NCI-H774 (cell line): ENCODE measurements around the gene PTPRH.

Experiments used
- DNase-seq: peaks from one replicate; lab custom pipeline; 2025; lab: John Stamatoyannopoulos, UW

Gene PTPRH

GRCh38 chr19:55244004-55244680 is 34.8 kb upstream of the PTPRH start:
- DNase-seq, result no peak

GRCh38 chr19:55242517-55242916 is 33.2 kb upstream of the PTPRH start:
- DNase-seq, result no peak

GRCh38 chr19:55241935-55242464 is 32.7 kb upstream of the PTPRH start:
- DNase-seq, result no peak

GRCh38 chr19:55241143-55241934 is 32.0 kb upstream of the PTPRH start:
- DNase-seq, result no peak

- DNase-seq, result no peak
Measured at GRCh38 chr19:55240713-55241020, 31.4 kb upstream of the PTPRH start.

GRCh38 chr19:55239004-55239403 is 29.7 kb upstream of the PTPRH start:
- no peak for DNase-seq

- no peak for DNase-seq
Measured at GRCh38 chr19:55238030-55238429, 28.7 kb upstream of the PTPRH start.

GRCh38 chr19:55232986-55233385 is 23.7 kb upstream of the PTPRH start:
- DNase-seq, result no peak

- no peak for DNase-seq
Measured at GRCh38 chr19:55232286-55232602, 22.9 kb upstream of the PTPRH start.

GRCh38 chr19:55231391-55232285 is 22.3 kb upstream of the PTPRH start:
- no peak for DNase-seq

- DNase-seq, result no peak
Measured at GRCh38 chr19:55230780-55231179, 21.5 kb upstream of the PTPRH start.

- no peak for DNase-seq
Measured at GRCh38 chr19:55230329-55230728, 21.0 kb upstream of the PTPRH start.

GRCh38 chr19:55229789-55230182 is 20.5 kb upstream of the PTPRH start:
- DNase-seq, result no peak

- DNase-seq, result no peak
Measured at GRCh38 chr19:55229145-55229788, 20.0 kb upstream of the PTPRH start.

GRCh38 chr19:55228403-55229031 is 19.2 kb upstream of the PTPRH start, which contains the start of gene TMEM86B:
Gene TMEM86B, minus strand, starts transcription at chr19:55228763. Its CDS starts 22 bp downstream, at chr19:55228741.
- DNase-seq, result no peak

- DNase-seq, result no peak
Measured at GRCh38 chr19:55228015-55228391, 18.7 kb upstream of the PTPRH start.

- DNase-seq, result no peak
Measured at GRCh38 chr19:55227241-55228014, 18.1 kb upstream of the PTPRH start.

GRCh38 chr19:55226788-55227187 is 17.5 kb upstream of the PTPRH start:
- no peak for DNase-seq

GRCh38 chr19:55226273-55226672 is 17.0 kb upstream of the PTPRH start:
- no peak for DNase-seq

GRCh38 chr19:55225415-55225958 is 16.2 kb upstream of the PTPRH start:
- DNase-seq, result no peak
